Body of pancreas (tissue), 4 donors: Measurements from ENCODE around the gene HAAO. TPM values are rescaled to one million over a fixed set of nuclear protein-coding genes. Genes with fewer than 3 reads are reported as not detected.

Experiments
- ATAC-seq: fragments of 150-250 bp; one replicate; pipeline ENCODE4 v1.9.1; 2016
- DNase-seq, 4 donors: peaks; one replicate each; pipeline ENCODE4 v3.0.0-alpha.2; 2019
- H3K27ac ChIP-seq, 4 donors: fragments of 200-600 bp; sonication (generic); 1 replicate in 3 of 4; 2 replicates in 1 of 4; pipeline versions ENCODE4 v1.5.1 to v1.6.1; 2016 to 2019; ENCODE audit warnings: mild to moderate bottlenecking in 1 of 4, mixed read lengths in 1 of 4, moderate library complexity in 1 of 4
- H3K27me3 ChIP-seq, 2 donors: fragments of 200-600 bp; sonication (generic); one replicate each; pipeline ENCODE4 v1.6.0; 2016; ENCODE audit warnings: mild to moderate bottlenecking in 1 of 2
- H3K36me3 ChIP-seq, 2 donors: fragments of 200-600 bp; sonication (generic); replicated peaks in 1 of 2; 2 replicates each; pipeline ENCODE4 v1.5.1; 2016; ENCODE audit warnings: low read depth in 2 of 2; ENCODE audit not compliant: insufficient read depth in 1 of 2
- H3K4me1 ChIP-seq: fragments of 200-600 bp; sonication (generic); one replicate; pipeline ENCODE4 v1.6.0; 2016
- H3K4me3 ChIP-seq, 2 donors: fragments of 200-600 bp; sonication (generic); 1 replicate in 1 of 2; 2 replicates in 1 of 2; pipeline ENCODE4 v1.5.1; 2016 to 2019
- H3K9me3 ChIP-seq, 3 donors: fragments of 200-600 bp; sonication (generic); 1 replicate in 2 of 3; 2 replicates in 1 of 3; pipeline ENCODE4 v1.5.1; 2016
- POLR2A ChIP-seq, 3 donors: fragments of 450-650 bp; IDR thresholded peaks; one replicate each; pipeline ENCODE4 v1.6.1; 2016; ENCODE audit warnings: antibody characterized with exemption in 3 of 3, mild to moderate bottlenecking in 2 of 3
- WGBS, 2 donors: methylation state at CpG; one replicate each; pipeline ENCODE4 v1.1.5; 2017; 5-methylcytosine and 5-hydroxymethylcytosine counted together
- intact Hi-C: fragments of 100-400 bp; cut with DNase I; formaldehyde crosslinking; loops from one replicate; pipeline ENCODE4 v1.15.1; 2023
- total RNA-seq, 2 donors: library from RNA; depleted of rRNA; stranded (reverse); fragments of >200 nt; gene quantifications; one replicate each; pipeline ENCODE4 v1.1.0, GENCODE V29; 2016
- TF ChIP-seq, protein P1 (sequence below), 7 experiments: fragments of 450-650 bp in 4 of 7; fragments of 200-600 bp in 3 of 7; sonication (generic) in 3 of 7; IDR thresholded peaks; one replicate each; pipeline ENCODE4 v1.5.1; 2016 to 2019; ENCODE audit warnings: antibody characterized with exemption in 7 of 7

HAAO gene
- total RNA-seq, 2 donors from 2014 or later = 30.3 to 30.9 TPM

DNA sequence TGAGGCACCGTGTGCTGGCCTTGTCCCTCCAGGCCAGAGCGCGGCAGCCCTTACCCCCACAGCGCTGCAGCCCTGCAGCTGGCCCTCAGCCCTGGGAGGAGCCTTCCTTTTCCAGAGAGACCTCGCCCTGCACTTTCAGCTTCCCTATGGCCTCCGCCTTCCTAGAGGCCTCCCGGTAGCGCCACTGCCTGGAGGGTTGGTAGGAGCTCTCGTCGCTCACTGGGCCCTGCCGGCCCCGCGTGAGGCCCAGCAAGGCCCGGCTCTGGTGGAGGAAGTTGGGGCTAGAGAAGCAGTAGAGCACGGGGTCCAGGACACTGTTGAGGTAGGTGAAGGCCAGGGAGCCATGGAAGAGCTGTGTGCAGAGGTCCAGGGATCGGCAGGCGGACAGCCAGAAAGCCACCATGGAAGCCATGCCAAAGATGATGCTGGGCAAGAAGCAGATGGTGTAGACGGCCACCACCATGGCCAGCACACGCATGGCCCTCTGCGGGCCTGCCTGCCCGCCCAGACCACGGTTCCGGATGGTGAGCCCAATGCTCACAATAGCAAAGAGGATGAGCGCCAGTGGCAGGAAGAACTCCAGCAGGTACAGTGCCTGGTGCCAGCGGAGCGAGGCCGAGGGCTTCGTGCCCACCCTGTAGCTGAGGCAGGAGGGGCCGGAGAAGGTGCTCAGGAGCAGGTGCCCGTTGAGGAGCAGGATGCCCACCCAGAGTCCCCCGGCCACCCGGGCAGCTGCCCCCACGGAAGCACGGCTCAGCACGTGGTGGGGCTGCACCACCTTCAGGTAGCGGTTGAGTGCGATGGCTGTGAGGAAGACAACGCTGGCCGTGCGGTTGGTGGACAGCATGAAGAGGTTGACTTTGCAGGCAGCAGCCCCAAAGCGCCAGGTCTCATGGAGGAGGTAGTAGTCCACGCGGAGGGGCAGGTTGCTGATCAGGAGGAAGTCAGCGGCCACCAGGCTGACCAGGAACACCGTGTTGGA, 29.3 kb downstream of the HAAO start:
- TF ChIP-seq POLR2A (IDR thresholded peaks at IDR 0.05) = no peak
- TF ChIP-seq, protein P1, sequence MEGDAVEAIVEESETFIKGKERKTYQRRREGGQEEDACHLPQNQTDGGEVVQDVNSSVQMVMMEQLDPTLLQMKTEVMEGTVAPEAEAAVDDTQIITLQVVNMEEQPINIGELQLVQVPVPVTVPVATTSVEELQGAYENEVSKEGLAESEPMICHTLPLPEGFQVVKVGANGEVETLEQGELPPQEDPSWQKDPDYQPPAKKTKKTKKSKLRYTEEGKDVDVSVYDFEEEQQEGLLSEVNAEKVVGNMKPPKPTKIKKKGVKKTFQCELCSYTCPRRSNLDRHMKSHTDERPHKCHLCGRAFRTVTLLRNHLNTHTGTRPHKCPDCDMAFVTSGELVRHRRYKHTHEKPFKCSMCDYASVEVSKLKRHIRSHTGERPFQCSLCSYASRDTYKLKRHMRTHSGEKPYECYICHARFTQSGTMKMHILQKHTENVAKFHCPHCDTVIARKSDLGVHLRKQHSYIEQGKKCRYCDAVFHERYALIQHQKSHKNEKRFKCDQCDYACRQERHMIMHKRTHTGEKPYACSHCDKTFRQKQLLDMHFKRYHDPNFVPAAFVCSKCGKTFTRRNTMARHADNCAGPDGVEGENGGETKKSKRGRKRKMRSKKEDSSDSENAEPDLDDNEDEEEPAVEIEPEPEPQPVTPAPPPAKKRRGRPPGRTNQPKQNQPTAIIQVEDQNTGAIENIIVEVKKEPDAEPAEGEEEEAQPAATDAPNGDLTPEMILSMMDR (IDR thresholded peaks at IDR 0.05) = no peak
- no peak overlapping the region for H3K27ac ChIP-seq
- DNase-seq (no peak), ATAC-seq (no peak)
- WGBS, 2 donors = 94 to 96% methylated on average over 30 to 43 of the region's 45 CpGs
- H3K4me3 ChIP-seq = no peak overlapping the region
- no peaks in the 10 kb centered on the region for H3K4me1 ChIP-seq
- H3K9me3 ChIP-seq = no peaks in the 10 kb centered on the region
- H3K27me3 ChIP-seq = no peaks in the 10 kb centered on the region
- no peaks in the 10 kb centered on the region for H3K36me3 ChIP-seq
- intact Hi-C loops = no loop called here

DNA sequence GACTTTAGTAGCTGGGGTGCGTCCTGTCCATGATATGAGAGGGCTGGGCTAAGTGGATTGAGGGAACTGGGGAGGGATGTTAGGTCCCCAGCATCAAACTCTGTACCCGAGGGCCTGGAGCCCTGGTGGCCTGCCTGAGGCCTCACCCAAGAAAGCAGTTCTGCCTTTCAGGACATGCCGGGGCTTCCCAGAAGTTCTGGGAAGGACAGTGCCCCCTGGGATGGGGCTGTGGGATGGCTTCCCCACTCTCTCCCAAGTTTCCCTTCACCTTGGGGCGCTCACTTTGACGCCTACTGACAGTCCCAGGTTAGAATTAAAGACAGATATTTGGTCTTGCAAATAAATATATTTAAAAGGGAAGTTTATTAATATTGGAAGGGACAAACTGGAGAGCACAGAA, 30.2 kb downstream of the HAAO start:
- no peaks in the 10 kb centered on the region for H3K9me3 ChIP-seq
- H3K27ac ChIP-seq = no peak overlapping the region
- peaks cover 2% of the 10 kb centered on the region for H3K4me1 ChIP-seq
- no peaks in the 10 kb centered on the region for H3K36me3 ChIP-seq
- intact Hi-C loops = no loop called here
- no peak for ATAC-seq
- no peaks in the 10 kb centered on the region for H3K27me3 ChIP-seq
- WGBS, 2 donors = 88 to 90% methylated on average over 5 of the region's 5 CpGs
- no peak for DNase-seq
- TF ChIP-seq POLR2A (IDR thresholded peaks at IDR 0.05) = no peak
- TF ChIP-seq, protein P1 (IDR thresholded peaks at IDR 0.05) = no peak
- no peak overlapping the region for H3K4me3 ChIP-seq

DNA sequence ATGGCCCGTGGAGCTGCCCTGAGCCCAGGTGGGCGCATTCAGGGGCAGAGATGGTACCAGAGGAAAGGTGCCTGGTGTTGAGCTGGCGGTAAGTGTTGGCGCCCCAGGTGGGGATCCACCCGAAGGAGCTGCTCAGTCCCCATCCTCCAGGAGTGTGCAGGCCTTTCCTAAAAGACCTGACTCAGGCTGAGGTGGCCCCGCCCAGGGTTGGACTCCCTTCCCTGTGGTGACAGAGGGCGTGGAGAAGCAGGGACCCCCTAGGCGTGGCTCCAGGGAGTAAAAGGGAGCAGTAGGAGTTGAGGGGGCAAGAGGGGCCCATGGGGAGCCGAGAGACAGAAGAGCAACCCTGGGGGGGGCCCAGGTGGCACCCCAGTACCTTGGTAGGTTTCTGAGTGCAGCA, 30.8 kb downstream of the HAAO start:
- Histone ChIP-seq H3K9me3 (no peaks in the 10 kb centered on the region), H3K4me1 (peaks cover 4% of the 10 kb centered on the region), H3K36me3 (no peaks in the 10 kb centered on the region), H3K27me3 (no peaks in the 10 kb centered on the region), H3K27ac (no peak overlapping the region), H3K4me3 (no peak overlapping the region)
- WGBS, 2 donors = 90 to 91% methylated on average over 9 of the region's 9 CpGs
- ATAC-seq = no peak
- TF ChIP-seq, protein P1 (IDR thresholded peaks at IDR 0.05) = no peak
- no peak for TF ChIP-seq POLR2A (IDR thresholded peaks at IDR 0.05)
- no peak for DNase-seq
- intact Hi-C loops = no loop called here

DNA sequence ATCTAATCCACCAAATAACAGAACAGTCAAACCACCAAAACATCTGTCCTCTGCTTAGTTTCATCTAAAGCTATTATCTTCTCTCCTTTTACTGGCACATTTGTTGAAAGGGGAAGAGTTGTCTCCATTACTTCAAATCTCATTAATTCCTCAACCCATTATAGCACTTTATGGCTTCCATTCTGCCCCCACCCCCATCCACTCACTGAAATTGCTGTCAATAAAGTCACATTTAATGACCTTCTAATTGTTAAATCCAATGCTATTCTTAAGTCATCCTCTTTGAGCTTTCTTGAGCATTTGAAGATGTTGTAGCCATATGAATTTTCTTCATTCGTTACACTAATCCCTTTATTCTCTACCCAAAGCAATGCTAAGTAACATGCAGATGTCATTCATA, 33.6 kb downstream of the HAAO start:
- H3K27me3 ChIP-seq = no peaks in the 10 kb centered on the region
- ATAC-seq (no peak), DNase-seq (no peak)
- H3K4me3 ChIP-seq = no peak overlapping the region
- TF ChIP-seq POLR2A (IDR thresholded peaks at IDR 0.05) = no peak
- TF ChIP-seq, protein P1 (IDR thresholded peaks at IDR 0.05) = no peak
- WGBS, 2 donors = 82 to 97% methylated on average over 1 of the region's 1 CpG
- H3K27ac ChIP-seq = no peak overlapping the region
- H3K36me3 ChIP-seq = no peaks in the 10 kb centered on the region
- H3K9me3 ChIP-seq = no peaks in the 10 kb centered on the region
- H3K4me1 ChIP-seq = peaks cover 31% of the 10 kb centered on the region
- intact Hi-C loops = no loop called here
